GM04504 (cell line): ENCODE results near the gene TMEM244.
"Not testable (repeated sequence)": the region's sequence is repeated elsewhere in the genome, so short reads cannot be mapped to it uniquely, and the experiment has no call there.

Experiments
- DNase-seq: peaks from one replicate; pipeline ENCODE4 v3.0.0-alpha.2; 2012; ENCODE audit warnings: low read depth

Gene TMEM244, protein sequence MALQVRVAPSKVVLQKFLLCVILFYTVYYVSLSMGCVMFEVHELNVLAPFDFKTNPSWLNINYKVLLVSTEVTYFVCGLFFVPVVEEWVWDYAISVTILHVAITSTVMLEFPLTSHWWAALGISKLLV

GRCh38 chr6:129860908-129861665 lies at the start of gene TMEM244:
TMEM244 (minus strand) TSS chr6:129861315; CDS start chr6:129861188, 127 bp downstream.
- DNase-seq, result peak; percentile 84

GRCh38 chr6:129908858-129909257 lies 47.7 kb upstream of the TMEM244 start:
- no peak for DNase-seq

DNA sequence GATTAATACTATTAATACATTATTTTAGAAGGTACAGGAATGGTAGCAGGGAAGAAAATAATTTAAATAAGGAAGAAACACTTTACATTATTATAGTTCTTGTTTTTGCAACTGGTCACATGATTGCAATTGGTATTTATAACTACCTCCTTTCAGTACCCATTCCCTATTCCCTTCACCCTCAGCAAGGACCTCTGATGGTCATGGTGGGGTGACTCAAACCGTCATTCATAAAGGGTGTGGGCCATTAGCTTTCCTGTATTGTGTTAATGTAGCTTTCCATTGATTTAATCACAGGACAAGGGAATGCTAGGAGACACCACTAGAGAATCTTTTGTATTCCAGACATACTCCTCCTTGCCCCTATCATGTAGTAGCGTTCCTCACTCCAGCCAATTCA lies 47.2 kb upstream of the TMEM244 start:
- DNase-seq, result no peak

DNA sequence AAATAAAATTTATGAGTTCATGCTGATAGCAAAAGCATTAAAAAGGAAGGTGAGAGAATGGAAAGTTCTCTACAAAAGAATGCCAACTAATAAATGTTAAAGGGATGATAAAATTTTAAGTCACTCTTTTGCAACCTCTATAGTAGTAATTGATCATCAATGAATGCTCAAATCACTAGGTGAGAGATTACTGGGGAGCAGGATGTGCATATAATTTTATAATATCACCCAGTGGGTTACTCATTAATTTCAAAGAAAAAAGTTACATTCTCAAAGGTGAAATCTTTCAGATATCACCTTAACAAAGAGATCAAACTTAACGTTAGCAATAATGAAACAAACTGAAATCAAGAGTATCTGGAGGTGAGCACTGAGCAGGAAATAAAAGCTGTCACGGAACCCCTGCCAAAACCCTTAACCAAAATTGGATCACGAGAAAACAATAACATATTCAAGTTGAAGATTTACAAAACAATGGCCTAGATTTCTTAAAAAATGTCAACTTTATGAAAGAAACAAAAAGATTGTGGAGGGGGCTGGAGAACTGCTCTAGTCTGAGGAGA lies 45.5 kb upstream of the TMEM244 start:
- DNase-seq, result no peak

DNA sequence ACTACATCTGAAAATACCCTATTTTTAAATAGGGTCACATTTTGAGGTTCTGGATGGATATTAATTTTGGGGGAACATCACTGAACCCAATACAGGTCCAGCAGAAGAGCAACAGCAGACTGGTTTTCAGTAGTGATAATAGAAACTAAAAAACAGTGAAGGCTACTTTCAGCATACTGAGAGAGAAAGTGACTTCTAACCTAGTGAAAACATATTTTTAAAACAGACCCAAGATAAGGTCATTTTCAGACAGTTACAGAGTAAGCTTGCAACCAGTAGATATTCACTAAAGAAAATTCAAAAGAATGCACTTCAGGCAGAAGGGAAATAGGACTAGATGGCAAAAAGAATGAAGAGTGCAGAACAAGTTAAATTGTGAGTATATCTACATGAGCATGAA lies 42.0 kb upstream of the TMEM244 start:
- no peak for DNase-seq

- no peak for DNase-seq
Observed at GRCh38 chr6:129902681-129903080, 41.6 kb upstream of the TMEM244 start.

- DNase-seq, result no peak
Observed at GRCh38 chr6:129901910-129902309, 40.8 kb upstream of the TMEM244 start.

DNA sequence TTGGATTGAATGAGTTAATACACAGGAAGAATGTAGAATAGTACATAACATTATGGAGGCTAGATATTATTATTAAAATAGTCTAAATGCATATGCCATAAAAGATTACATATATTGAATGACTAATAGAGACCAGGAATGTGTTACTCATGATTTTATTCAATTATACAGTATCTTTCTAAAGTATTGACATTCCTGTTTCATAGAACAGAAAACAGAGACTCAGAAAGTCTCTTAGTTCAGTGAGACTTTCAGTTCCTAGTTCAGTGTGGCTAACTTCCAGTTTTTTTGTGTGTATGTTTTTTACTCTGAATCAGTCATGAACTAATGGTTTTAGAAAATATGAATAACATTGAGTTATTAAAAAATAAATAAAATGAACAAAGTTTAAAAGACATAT lies 34.6 kb upstream of the TMEM244 start:
- DNase-seq, result no peak

- no peak for DNase-seq
Observed at GRCh38 chr6:129894921-129895320, 33.8 kb upstream of the TMEM244 start.

- no peak for DNase-seq
Observed at GRCh38 chr6:129893640-129894039, 32.5 kb upstream of the TMEM244 start.

GRCh38 chr6:129890701-129891100 lies 29.6 kb upstream of the TMEM244 start:
- DNase-seq, result no peak

DNA sequence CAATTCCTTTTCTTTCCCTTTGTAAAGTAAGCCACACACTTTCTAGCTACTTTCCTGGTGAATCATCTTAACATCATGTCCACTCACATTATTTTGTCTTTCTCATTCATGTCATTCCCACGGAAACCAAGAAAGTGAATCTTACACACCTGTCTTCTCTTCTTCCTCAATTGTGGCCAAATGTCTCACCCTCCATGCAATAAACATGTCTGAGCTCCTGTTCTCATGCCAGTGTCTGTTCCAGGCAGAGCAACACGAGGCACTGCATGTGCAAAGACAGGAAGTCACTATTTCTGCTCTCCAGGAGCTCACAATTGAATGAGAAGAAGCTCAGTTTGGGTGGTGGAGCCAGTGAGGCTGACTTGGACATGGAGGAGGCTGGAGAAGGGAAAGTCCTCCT lies 29.0 kb upstream of the TMEM244 start:
- DNase-seq, result peak; percentile 35

GRCh38 chr6:129889580-129889979 lies 28.5 kb upstream of the TMEM244 start:
- peak; percentile 57 for DNase-seq

DNA sequence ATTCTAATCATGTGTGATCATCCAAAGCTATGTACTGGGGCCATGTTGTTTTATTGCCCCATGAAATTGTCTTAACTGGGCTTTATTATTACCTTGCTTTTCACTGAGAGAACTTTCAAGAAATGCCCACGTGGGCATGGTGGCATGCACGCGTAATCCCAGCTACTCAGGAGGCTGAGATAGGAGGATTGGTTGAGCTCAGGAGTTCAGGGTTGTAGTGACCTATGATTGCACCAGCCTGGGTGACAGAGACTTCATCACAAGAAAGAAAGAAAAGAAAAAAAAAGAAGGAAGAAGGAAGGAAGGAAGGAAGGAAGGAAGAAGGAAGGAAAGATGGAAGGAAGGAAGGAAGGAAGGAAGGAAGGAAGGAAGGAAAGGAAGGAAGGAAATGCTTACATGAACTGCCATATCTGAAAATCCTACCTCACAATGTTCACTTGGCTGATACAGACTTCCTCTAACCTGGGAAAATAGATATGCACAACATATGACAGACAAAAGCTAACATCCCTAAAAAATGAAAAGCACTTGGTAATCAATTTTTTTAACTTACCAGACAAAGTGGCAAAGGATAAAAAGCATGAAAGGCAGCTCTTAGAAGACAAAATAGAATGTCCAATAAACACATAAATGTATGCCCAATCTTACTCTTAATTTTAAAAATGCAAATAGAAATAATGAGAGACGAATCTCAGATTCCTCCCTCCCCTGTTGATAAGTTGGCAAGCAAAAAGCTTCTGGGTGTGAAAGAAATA lies 25.5 kb upstream of the TMEM244 start:
- DNase-seq, result no peak

- no peak for DNase-seq
Observed at GRCh38 chr6:129884211-129884610, 23.1 kb upstream of the TMEM244 start.

DNA sequence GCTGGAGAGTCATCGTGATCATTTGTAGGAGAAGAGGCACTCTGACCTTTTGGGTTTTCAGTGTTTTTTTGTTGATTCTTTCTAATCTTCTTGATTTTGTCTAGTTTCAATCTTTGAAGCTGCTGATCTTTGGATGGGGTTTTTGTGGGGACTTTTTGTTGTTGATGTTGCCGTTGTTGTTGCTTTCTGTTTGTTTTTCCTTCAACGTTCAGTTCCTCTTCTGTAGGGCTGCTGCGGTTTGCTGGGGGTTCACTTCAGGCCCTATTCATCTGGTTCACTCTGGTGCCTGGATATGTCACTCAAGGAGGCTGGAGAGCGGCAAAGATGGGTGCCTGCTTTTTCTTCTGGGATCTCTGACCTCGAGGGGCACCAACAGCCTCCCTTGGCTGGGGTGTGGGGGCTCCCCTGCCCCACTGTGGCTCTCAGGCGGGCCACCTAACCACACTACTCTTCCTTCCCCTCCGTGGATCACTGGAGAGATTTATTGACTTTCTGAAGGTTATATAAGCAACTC lies 21.5 kb upstream of the TMEM244 start:
- no peak for DNase-seq

DNA sequence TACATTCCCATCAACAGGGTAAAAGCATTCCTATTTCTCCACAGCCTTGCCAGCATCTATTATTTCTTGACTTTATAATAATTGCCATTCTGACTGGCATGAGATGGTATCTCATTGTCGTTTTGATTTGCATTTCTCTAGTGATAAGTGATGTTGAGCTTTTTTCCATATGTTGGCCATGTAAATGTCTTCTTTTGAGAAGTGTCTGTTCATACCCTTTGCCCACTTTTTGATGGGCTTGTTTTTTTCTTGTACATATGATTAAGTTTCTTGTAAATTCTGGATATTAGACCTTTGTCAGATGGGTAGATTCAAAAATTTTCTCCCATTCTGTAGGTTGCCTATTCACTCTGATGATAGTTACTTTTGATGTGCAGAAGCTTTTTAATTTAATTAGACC lies 16.8 kb upstream of the TMEM244 start:
- not testable (repeated sequence) for DNase-seq

GRCh38 chr6:129875610-129876520 lies 14.8 kb upstream of the TMEM244 start:
- no peak for DNase-seq

DNA sequence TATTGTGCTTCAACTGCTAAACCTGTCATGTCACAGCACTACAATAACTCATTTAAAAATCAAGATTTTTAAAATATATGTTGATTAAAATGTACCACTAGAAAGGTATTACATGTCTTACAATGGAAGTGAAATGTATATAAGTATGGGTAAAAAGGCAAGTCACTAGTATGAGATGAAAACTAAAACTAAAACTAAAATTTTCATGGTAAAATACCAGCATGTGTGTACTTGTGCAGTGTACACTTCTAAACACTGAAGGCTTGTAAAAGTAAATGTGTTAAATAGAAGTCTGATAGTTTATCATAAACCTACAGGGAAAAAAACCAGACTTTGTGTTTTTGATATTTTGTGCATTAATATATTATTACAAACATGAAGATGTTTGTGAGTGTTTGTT lies 13.7 kb upstream of the TMEM244 start:
- DNase-seq, result no peak

GRCh38 chr6:129872586-129872985 lies 11.5 kb upstream of the TMEM244 start:
- DNase-seq, result no peak

DNA sequence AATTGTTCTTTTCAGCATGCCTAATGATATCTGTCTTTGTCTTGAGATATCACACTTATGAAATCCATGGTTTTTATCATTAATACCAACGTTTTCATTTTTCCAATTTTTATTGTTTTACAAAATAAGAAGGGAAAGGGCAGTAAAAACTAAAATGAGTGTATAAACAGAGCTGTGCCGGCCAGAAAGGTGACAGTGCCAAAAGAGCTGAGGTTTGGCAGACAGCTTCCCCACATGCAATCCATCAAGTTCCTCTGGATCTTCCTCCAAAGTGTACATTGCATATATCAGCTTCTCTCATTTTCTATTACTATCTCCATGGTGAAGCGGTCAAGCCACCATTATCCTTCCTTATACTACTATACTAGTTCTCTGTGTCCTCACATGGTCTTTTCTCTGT lies 10.1 kb upstream of the TMEM244 start:
- no peak for DNase-seq

DNA sequence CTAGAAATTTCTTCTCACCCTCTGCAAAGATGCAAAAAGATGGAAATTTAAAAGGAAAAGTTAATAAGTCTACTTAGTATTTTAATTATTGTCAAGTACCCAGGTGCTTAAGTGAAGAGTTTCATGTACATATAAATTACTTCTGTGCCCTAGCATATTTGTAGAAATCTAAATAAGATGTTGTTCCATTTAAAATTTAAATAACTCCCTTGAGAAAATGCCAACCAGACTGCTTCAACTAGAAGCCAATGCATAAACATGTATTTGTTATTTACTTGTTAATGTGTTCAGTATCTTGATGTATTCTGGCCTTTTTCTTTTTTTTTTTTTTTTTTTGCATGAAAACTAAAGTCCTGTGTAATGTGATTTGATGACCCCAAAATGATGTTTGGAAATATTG lies 6.3 kb upstream of the TMEM244 start:
- DNase-seq, result no peak
